ENCODE results near the gene FRK. TPM values are rescaled to one million over a fixed set of nuclear protein-coding genes. Genes with fewer than 3 reads are reported as not detected.
A peak's percentile ranks its signal among the peaks of the same experiment; 100 is the strongest.

The FRK gene
- polyA plus RNA-seq, 2 of the 4 experiments (the other 2 are of a cell fraction), result 2.2 to 8.9 TPM

DNA sequence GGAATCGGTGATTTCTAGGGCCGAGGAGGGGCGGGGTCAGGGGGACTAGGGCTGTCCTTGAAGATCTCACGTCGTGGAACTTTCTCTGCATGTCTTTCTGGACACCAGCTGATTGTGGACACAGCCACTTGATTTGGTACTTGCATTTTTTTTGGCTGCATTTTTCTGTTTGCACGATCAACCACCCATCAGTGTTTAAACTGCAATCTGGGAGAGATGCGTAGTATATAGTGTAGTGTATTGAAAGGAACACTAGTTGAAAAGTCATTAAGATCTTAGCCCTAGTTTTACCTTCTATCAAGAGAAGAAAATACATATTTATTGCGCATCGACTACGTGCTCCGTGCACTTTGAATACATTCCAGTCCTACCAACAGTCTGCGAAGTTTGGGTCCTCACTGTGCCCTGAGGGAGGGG lies 40.6 kb upstream of the FRK start:
- H3K9me3 ChIP-seq, result peaks cover 5% of the 10 kb centered on the region; the same call in 1 of the 3 replicates
- TF ChIP-seq, protein P1, sequence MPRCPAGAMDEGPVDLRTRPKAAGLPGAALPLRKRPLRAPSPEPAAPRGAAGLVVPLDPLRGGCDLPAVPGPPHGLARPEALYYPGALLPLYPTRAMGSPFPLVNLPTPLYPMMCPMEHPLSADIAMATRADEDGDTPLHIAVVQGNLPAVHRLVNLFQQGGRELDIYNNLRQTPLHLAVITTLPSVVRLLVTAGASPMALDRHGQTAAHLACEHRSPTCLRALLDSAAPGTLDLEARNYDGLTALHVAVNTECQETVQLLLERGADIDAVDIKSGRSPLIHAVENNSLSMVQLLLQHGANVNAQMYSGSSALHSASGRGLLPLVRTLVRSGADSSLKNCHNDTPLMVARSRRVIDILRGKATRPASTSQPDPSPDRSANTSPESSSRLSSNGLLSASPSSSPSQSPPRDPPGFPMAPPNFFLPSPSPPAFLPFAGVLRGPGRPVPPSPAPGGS (IDR thresholded peaks at IDR 0.05), result no peak
- TF ChIP-seq FOSL2 (IDR thresholded peaks at IDR 0.05), result no peak
- no peak for TF ChIP-seq FOSL2 (CRISPR knock-in tag; IDR thresholded peaks at IDR 0.05)
- TF ChIP-seq POLR2AphosphoS2 (conservative IDR thresholded peaks at IDR 0.05; ENCODE audit: low read length), result no peak
- TF ChIP-seq ZSCAN20 (CRISPR knock-in tag; IDR thresholded peaks at IDR 0.05), result no peak
- TF ChIP-seq MAZ (IDR thresholded peaks at IDR 0.05; ENCODE audit: borderline replicate concordance, low read depth, low read length), result no peak
- no peak for TF ChIP-seq RCOR1 (IDR thresholded peaks at IDR 0.05; ENCODE audit: low read depth, low read length)
- TF ChIP-seq, protein P2, sequence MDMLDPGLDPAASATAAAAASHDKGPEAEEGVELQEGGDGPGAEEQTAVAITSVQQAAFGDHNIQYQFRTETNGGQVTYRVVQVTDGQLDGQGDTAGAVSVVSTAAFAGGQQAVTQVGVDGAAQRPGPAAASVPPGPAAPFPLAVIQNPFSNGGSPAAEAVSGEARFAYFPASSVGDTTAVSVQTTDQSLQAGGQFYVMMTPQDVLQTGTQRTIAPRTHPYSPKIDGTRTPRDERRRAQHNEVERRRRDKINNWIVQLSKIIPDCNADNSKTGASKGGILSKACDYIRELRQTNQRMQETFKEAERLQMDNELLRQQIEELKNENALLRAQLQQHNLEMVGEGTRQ (IDR thresholded peaks at IDR 0.05), result no peak
- TF ChIP-seq CBX8 (IDR thresholded peaks at IDR 0.05), result no peak
- TF ChIP-seq HOXB5 (CRISPR knock-in tag; IDR thresholded peaks at IDR 0.05), result no peak
- H3K4me3 ChIP-seq, result peak overlapping the region; percentile 87
- 4% methylated on average over 12 of the region's 12 CpGs for WGBS (ENCODE audit: missing lambda C conversion rate)
- peak overlapping the region; percentile 78 for H3K4me2 ChIP-seq
- FAIRE-seq (no peak), ATAC-seq (peak; percentile 10 to 12; a peak in 5 of 6 replicates), DNase-seq (ENCODE audit: low read depth in 1 of 2, low spot score in 1 of 2) (no peak)
- H3K27ac ChIP-seq, result peak overlapping the region; percentile 98 to 99
- peaks cover 38% of the 10 kb centered on the region for H3K4me1 ChIP-seq
- ChIA-PET POLR2A (interaction anchor here (0.8 to 1.6 kb wide), 12 partner anchors 12 to 178 kb away, joined by 3 to 17 read pairs (median 5); partner anchors contain the start of genes FRK and TSPYL1), CTCF (interaction anchor here (1.0 to 2.6 kb wide), 10 partner anchors 11 to 129 kb away, joined by 3 to 19 read pairs (median 4); partner anchors contain the start of gene FRK)

DNA sequence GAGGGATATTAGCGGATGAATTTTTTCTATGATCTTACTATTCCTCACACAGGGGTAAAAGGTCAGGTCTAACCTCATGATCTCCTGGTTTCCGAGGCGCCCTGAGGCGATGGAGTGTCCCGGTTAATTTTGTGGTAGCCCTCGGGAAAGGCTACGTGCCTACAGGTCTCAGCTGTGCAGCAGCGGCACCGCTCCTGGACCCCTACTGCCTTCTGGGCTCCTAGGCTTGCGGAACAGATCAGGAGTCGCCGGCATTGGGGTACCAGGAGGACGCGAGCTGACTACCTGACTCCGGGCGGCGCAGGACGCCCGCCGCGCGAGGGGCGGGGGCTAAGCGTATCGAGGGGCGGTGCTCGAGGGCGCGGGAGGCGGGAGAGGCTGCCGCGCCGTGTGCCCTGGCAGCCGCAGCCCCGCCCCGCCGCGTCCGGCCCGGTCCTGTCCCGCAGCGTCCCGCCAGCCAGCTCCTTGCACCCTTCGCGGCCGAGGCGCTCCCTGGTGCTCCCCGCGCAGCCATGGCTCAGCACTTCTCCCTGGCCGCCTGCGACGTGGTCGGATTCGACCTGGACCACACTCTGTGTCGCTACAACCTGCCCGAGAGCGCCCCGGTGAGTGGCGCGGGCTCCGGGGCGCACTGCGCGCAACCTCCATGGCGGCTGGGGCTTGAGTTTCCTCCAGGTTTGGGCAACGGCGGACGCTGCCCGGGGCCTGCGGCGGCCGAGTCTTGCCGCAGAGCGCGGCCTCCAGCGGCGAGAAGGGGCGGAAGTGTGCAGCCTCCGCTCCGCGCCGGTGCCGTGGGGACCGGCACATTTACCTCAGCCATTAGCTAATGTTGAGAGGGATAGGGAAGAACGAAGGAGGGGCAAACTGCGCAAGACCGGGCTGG lies 40.0 kb upstream of the FRK start, which contains the start of gene NT5DC1:
Gene NT5DC1 (plus strand): TSS at position 435 of the 883 bp plus-strand sequence. CDS start 78 bp downstream, at position 513.
- ATAC-seq (peak; percentile 94 to 98), DNase-seq (ENCODE audit: low read depth in 1 of 2, low spot score in 1 of 2) (peak; percentile 78 to 81), FAIRE-seq (no peak)
- POLR2A ChIA-PET, result interaction anchor here (0.6 to 1.6 kb wide), 18 partner anchors 11 to 179 kb away, joined by 3 to 17 read pairs (median 4); partner anchors contain the start of genes FRK and TSPYL1
- CTCF ChIA-PET, result interaction anchor here (0.8 to 2.6 kb wide), 12 partner anchors 12 to 128 kb away, joined by 3 to 19 read pairs (median 3); partner anchors contain the start of gene FRK
- WGBS (ENCODE audit: missing lambda C conversion rate), result under 1% methylated on average over 28 of the region's 87 CpGs
- Histone ChIP-seq H3K4me3 (peak within 1 kb of the TSS; percentile 87), H3K4me2 (peak within 1 kb of the TSS; percentile 85), H3K4me1 (peaks cover 31% of the 10 kb centered on the region), H3K9me3 (peaks cover 11% of the 10 kb centered on the region; the same call in 2 of the 3 replicates), H3K27ac (peak within 1 kb of the TSS; percentile 98 to 99)
- TF ChIP-seq RAD21 (conservative IDR thresholded peaks at IDR 0.05 in 1 of 2, IDR thresholded peaks at IDR 0.05 in 1 of 2) (peak in 1 of 2 experiments; percentile 33; a peak in 2 of 5 replicates), FOSB (CRISPR knock-in tag; IDR thresholded peaks at IDR 0.05) (no peak), SMC3 (IDR thresholded peaks at IDR 0.05) (0 out of 3 replicates have a peak, but pooled peaks have one; percentile 12), POLR2A (IDR thresholded peaks at IDR 0.05; ENCODE audit: low read length) (peak; percentile 76), EP300 (IDR thresholded peaks at IDR 0.05) (no peak), RCOR1 (IDR thresholded peaks at IDR 0.05; ENCODE audit: low read depth, low read length) (no peak), PHF8 (IDR thresholded peaks at IDR 0.05; ENCODE audit: borderline replicate concordance, low read depth) (peak; percentile 86), JUN (IDR thresholded peaks at IDR 0.05) (peak in 1 of 2 experiments; percentile 86; a peak in 3 of 5 replicates)
- TF ChIP-seq, protein P3, sequence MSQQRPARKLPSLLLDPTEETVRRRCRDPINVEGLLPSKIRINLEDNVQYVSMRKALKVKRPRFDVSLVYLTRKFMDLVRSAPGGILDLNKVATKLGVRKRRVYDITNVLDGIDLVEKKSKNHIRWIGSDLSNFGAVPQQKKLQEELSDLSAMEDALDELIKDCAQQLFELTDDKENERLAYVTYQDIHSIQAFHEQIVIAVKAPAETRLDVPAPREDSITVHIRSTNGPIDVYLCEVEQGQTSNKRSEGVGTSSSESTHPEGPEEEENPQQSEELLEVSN (IDR thresholded peaks at IDR 0.05; ENCODE audit: borderline replicate concordance, low read depth), result no peak
- TF ChIP-seq, protein P1 (IDR thresholded peaks at IDR 0.05), result peak; percentile 47; the same call in 1 of the 3 replicates
- TF ChIP-seq, protein P4, sequence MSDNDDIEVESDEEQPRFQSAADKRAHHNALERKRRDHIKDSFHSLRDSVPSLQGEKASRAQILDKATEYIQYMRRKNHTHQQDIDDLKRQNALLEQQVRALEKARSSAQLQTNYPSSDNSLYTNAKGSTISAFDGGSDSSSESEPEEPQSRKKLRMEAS (IDR thresholded peaks at IDR 0.05), result peak; percentile 47; the same call in 1 of the 2 replicates
